ENCODE data around the gene AK1.
"Not testable (repeated sequence)": the region's sequence is repeated elsewhere in the genome, so short reads cannot be mapped to it uniquely, and the experiment has no call there.

Gene AK1

DNA sequence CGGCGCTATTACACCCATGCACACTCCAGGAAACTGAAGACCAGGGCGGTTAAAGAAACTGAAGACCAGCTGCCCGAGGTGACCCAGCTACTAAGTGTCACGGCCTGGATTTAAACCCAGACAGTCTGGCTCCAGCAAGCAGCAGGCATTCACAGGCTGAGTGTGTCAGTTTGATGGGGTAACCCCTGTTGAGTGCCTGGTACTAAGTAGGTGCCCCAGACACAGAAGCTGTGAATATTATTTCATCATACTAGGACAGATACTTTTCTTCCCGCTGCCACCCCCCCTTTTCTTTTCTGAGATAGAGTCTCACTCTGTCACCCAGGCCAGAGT is 30.3 kb downstream of the AK1 start:
- Histone ChIP-seq H2BK5ac (ENCODE audit: low read length) (no peak overlapping the region), H3K79me2 (ENCODE audit: control insufficient read depth, insufficient read depth, low read length) (no peaks in the 10 kb centered on the region), H3K36me3 (ENCODE audit: control insufficient read depth, insufficient read depth, low read length) (no peaks in the 10 kb centered on the region), H4K5ac (ENCODE audit: low read length) (no peak overlapping the region), H3K27me3 (ENCODE audit: insufficient read depth, low read length, poor library complexity) (no peaks in the 10 kb centered on the region), H3K23ac (ENCODE audit: low read length) (no peak overlapping the region), H2BK120ac (ENCODE audit: low read depth, low read length) (no peak overlapping the region), H3K79me1 (ENCODE audit: low read length) (no peaks in the 10 kb centered on the region), H3K27ac (ENCODE audit: low read depth, low read length) (no peak overlapping the region), H3K4me3 (ENCODE audit: low read length) (no peak overlapping the region), H3K56ac (ENCODE audit: low read length) (peak overlapping the region; percentile 60), H2AK5ac (ENCODE audit: low read length) (no peak overlapping the region), H3K4me1 (ENCODE audit: control insufficient read depth, low read depth, low read length) (no peaks in the 10 kb centered on the region), H3K18ac (ENCODE audit: low read length) (no peak overlapping the region), H4K8ac (ENCODE audit: low read depth, low read length) (no peak overlapping the region), H3K9ac (ENCODE audit: low read length) (no peak overlapping the region), H3K4ac (ENCODE audit: low read depth, low read length) (no peak overlapping the region), H2BK15ac (replicated peaks; ENCODE audit: low read depth) (no peak overlapping the region), H3K4me2 (ENCODE audit: low read length) (no peak overlapping the region)
- no CpG with 5 or more reads among the region's 6 CpGs for WGBS (ENCODE audit: extremely low coverage, insufficient coverage, low lambda C conversion rate)
- no peak for DNase-seq

GRCh38 chr9:127846443-127847177 is 30.9 kb downstream of the AK1 start:
- Histone ChIP-seq H3K4me3 (ENCODE audit: low read length) (no peak overlapping the region), H3K23ac (ENCODE audit: low read length) (no peak overlapping the region), H3K79me1 (ENCODE audit: low read length) (no peaks in the 10 kb centered on the region), H3K27ac (ENCODE audit: low read depth, low read length) (no peak overlapping the region), H3K18ac (ENCODE audit: low read length) (peak overlapping the region; percentile 20), H3K56ac (ENCODE audit: low read length) (peak overlapping the region; percentile 60), H3K9ac (ENCODE audit: low read length) (no peak overlapping the region), H3K79me2 (ENCODE audit: control insufficient read depth, insufficient read depth, low read length) (no peaks in the 10 kb centered on the region), H2AK5ac (ENCODE audit: low read length) (no peak overlapping the region), H4K8ac (ENCODE audit: low read depth, low read length) (no peak overlapping the region), H3K4ac (ENCODE audit: low read depth, low read length) (no peak overlapping the region), H2BK15ac (replicated peaks; ENCODE audit: low read depth) (no peak overlapping the region), H3K4me2 (ENCODE audit: low read length) (no peak overlapping the region), H3K4me1 (ENCODE audit: control insufficient read depth, low read depth, low read length) (no peaks in the 10 kb centered on the region), H3K27me3 (ENCODE audit: insufficient read depth, low read length, poor library complexity) (no peaks in the 10 kb centered on the region), H3K36me3 (ENCODE audit: control insufficient read depth, insufficient read depth, low read length) (no peaks in the 10 kb centered on the region), H4K5ac (ENCODE audit: low read length) (no peak overlapping the region), H2BK5ac (ENCODE audit: low read length) (no peak overlapping the region), H2BK120ac (ENCODE audit: low read depth, low read length) (peak overlapping the region; percentile 16)
- no CpG with 5 or more reads among the region's 18 CpGs for WGBS (ENCODE audit: extremely low coverage, insufficient coverage, low lambda C conversion rate)
- DNase-seq: no peak

GRCh38 chr9:127845619-127846018 is 31.9 kb downstream of the AK1 start:
- H3K4ac ChIP-seq (ENCODE audit: low read depth, low read length): peak overlapping the region; percentile 70

DNA sequence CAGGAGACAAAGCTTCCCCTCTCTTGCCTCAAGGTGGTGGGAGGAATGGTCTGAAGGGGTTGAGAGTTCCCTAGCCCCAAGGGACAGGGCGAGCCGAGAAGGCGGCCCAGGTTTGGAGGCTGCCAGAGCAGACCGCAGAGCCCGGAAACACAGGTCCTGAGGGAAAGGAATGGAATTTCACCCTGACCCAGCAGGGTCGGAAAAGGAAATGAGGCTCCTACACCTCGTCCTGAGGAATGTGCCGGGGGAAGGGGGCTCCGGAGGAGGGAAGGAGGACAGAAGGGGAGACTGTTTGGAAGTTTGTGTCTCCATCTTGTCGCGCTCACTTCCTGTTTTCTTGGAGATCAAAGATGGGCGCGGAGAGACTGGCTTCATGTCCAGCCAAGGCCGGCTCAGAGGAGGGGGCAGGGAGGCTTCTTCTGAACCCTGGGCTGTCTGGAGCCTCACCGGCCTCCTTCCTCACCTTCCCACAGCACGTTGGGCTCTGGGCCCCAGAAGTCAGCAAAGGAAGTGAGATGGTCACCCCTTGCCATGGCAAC is 32.6 kb downstream of the AK1 start:
- WGBS (ENCODE audit: extremely low coverage, insufficient coverage, low lambda C conversion rate): no CpG with 5 or more reads among the region's 16 CpGs
- H2BK5ac ChIP-seq (ENCODE audit: low read length): peak overlapping the region; percentile 10
- H3K4me1 ChIP-seq (ENCODE audit: control insufficient read depth, low read depth, low read length): no peaks in the 10 kb centered on the region
- no peaks in the 10 kb centered on the region for H3K79me1 ChIP-seq (ENCODE audit: low read length)
- no peak overlapping the region for H2BK15ac ChIP-seq (replicated peaks; ENCODE audit: low read depth)
- peak overlapping the region; percentile 20 for H3K23ac ChIP-seq (ENCODE audit: low read length)
- no peak overlapping the region for H3K4me3 ChIP-seq (ENCODE audit: low read length)
- H3K56ac ChIP-seq (ENCODE audit: low read length): peak overlapping the region; percentile 81
- H3K27ac ChIP-seq (ENCODE audit: low read depth, low read length): peak overlapping the region; percentile 71
- no peak overlapping the region for H2AK5ac ChIP-seq (ENCODE audit: low read length)
- peak overlapping the region; percentile 6 for H2BK120ac ChIP-seq (ENCODE audit: low read depth, low read length)
- peak; percentile 93 for DNase-seq
- peak overlapping the region; percentile 17 for H4K5ac ChIP-seq (ENCODE audit: low read length)
- no peak overlapping the region for H3K4me2 ChIP-seq (ENCODE audit: low read length)
- no peaks in the 10 kb centered on the region for H3K27me3 ChIP-seq (ENCODE audit: insufficient read depth, low read length, poor library complexity)
- peak overlapping the region; percentile 1 for H3K9ac ChIP-seq (ENCODE audit: low read length)
- peak overlapping the region; percentile 28 for H3K18ac ChIP-seq (ENCODE audit: low read length)
- H3K4ac ChIP-seq (ENCODE audit: low read depth, low read length): peak overlapping the region; percentile 70
- H3K36me3 ChIP-seq (ENCODE audit: control insufficient read depth, insufficient read depth, low read length): no peaks in the 10 kb centered on the region
- no peak overlapping the region for H4K8ac ChIP-seq (ENCODE audit: low read depth, low read length)
- H3K79me2 ChIP-seq (ENCODE audit: control insufficient read depth, insufficient read depth, low read length): no peaks in the 10 kb centered on the region

More at GRCh38 chr9:127845619-127846018, 31.9 kb downstream of the AK1 start:
- not testable (repeated sequence) for H3K36me3 ChIP-seq (ENCODE audit: control insufficient read depth, insufficient read depth, low read length); H2AK5ac ChIP-seq (ENCODE audit: low read length); H3K4me1 ChIP-seq (ENCODE audit: control insufficient read depth, low read depth, low read length); H2BK5ac ChIP-seq (ENCODE audit: low read length); H3K27me3 ChIP-seq (ENCODE audit: insufficient read depth, low read length, poor library complexity); H3K4me3 ChIP-seq (ENCODE audit: low read length); H3K9ac ChIP-seq (ENCODE audit: low read length); H4K5ac ChIP-seq (ENCODE audit: low read length); H4K8ac ChIP-seq (ENCODE audit: low read depth, low read length); H3K4me2 ChIP-seq (ENCODE audit: low read length); H3K23ac ChIP-seq (ENCODE audit: low read length); H3K79me1 ChIP-seq (ENCODE audit: low read length); H3K79me2 ChIP-seq (ENCODE audit: control insufficient read depth, insufficient read depth, low read length); DNase-seq; H2BK120ac ChIP-seq (ENCODE audit: low read depth, low read length)
- Histone ChIP-seq H2BK15ac (replicated peaks; ENCODE audit: low read depth) (peak overlapping the region; percentile 41), H3K27ac (ENCODE audit: low read depth, low read length) (peak overlapping the region; percentile 71), H3K56ac (ENCODE audit: low read length) (peak overlapping the region; percentile 81), H3K18ac (ENCODE audit: low read length) (peak overlapping the region; percentile 28)
- no CpG with 5 or more reads among the region's 4 CpGs for WGBS (ENCODE audit: extremely low coverage, insufficient coverage, low lambda C conversion rate)

- DNase-seq: no peak
- Histone ChIP-seq H2BK5ac (ENCODE audit: low read length) (no peak overlapping the region), H3K18ac (ENCODE audit: low read length) (no peak overlapping the region), H3K4me2 (ENCODE audit: low read length) (no peak overlapping the region), H2BK120ac (ENCODE audit: low read depth, low read length) (no peak overlapping the region), H3K4ac (ENCODE audit: low read depth, low read length) (no peak overlapping the region), H3K23ac (ENCODE audit: low read length) (no peak overlapping the region), H2AK5ac (ENCODE audit: low read length) (no peak overlapping the region), H3K56ac (ENCODE audit: low read length) (no peak overlapping the region), H2BK15ac (replicated peaks; ENCODE audit: low read depth) (no peak overlapping the region), H3K79me2 (ENCODE audit: control insufficient read depth, insufficient read depth, low read length) (no peaks in the 10 kb centered on the region), H3K36me3 (ENCODE audit: control insufficient read depth, insufficient read depth, low read length) (no peaks in the 10 kb centered on the region), H3K9ac (ENCODE audit: low read length) (no peak overlapping the region), H3K27me3 (ENCODE audit: insufficient read depth, low read length, poor library complexity) (no peaks in the 10 kb centered on the region), H3K4me3 (ENCODE audit: low read length) (no peak overlapping the region), H3K27ac (ENCODE audit: low read depth, low read length) (no peak overlapping the region), H4K8ac (ENCODE audit: low read depth, low read length) (no peak overlapping the region), H3K79me1 (ENCODE audit: low read length) (no peaks in the 10 kb centered on the region), H3K4me1 (ENCODE audit: control insufficient read depth, low read depth, low read length) (no peaks in the 10 kb centered on the region), H4K5ac (ENCODE audit: low read length) (no peak overlapping the region)
- no CpG with 5 or more reads among the region's 15 CpGs for WGBS (ENCODE audit: extremely low coverage, insufficient coverage, low lambda C conversion rate)
Observed at GRCh38 chr9:127841087-127841835, 36.2 kb downstream of the AK1 start.
